Hypothalamus (tissue), 51 donors: ENCODE data around the gene ZNF771.
A peak's percentile ranks its signal among the peaks of the same experiment; 100 is the strongest.

Experiments used
- DNase-seq, 51 donors: peaks; one replicate each; lab custom pipeline; 2025; lab: John Stamatoyannopoulos, UW

Gene ZNF771

DNA sequence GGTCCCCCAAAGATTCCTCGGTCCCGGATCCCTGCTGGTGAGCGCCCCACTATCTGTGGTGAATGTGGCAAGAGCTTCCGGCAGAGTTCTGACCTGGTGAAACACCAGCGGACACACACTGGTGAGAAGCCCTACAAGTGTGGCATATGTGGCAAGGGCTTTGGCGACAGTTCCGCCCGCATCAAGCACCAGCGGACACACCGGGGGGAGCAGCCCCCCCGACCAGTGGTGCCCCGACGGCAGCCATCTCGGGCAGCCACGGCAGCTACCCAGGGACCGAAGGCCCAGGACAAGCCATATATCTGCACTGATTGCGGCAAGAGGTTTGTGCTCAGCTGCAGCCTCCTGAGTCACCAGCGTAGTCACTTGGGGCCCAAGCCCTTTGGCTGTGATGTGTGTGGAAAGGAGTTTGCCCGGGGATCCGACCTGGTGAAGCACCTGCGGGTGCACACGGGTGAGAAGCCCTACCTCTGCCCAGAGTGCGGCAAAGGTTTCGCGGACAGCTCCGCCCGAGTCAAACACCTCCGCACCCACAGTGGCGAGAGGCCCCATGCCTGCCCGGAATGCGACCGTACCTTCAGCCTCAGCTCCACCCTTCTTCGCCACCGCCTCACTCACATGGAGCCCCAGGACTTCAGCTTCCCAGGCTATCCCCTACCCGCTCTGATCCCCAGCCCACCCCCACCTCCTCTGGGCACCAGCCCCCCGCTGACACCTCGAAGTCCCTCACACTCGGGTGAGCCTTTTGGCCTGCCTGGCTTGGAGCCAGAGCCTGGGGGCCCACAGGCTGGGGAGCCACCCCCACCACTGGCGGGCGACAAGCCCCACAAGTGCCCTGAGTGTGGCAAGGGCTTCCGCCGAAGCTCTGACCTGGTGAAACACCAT, 9.4 kb upstream of the ZNF771 start:
- DNase-seq = no peak

DNA sequence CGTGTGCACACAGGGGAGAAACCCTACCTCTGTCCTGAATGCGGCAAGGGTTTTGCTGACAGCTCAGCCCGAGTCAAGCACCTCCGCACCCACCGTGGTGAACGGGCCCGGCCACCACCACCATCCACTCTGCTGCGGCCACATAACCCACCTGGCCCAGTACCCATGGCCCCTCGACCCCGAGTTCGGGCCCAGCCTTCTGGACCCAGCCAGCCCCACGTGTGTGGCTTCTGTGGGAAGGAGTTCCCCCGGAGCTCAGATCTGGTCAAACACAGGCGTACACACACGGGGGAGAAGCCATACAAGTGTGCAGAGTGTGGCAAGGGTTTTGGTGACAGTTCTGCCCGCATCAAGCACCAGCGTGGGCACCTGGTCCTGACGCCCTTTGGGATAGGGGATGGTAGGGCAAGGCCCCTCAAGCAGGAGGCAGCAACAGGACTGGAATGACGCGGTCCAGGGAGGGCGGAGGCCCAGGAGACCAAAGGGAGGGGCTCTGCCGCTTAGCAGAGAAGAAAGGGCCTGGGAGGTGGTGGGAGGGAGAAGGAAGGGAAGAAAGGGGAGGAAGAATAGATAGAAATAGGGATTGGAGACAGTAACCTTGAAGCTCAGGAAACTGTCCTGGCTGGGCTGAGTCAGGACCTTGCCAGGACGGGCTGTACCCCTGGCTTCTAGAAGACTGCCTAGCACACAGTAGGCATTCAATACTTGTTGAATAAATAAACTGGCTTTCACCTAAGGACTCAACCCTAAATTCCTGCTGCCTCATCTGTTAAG, 8.6 kb upstream of the ZNF771 start:
- DNase-seq = no peak

DNA sequence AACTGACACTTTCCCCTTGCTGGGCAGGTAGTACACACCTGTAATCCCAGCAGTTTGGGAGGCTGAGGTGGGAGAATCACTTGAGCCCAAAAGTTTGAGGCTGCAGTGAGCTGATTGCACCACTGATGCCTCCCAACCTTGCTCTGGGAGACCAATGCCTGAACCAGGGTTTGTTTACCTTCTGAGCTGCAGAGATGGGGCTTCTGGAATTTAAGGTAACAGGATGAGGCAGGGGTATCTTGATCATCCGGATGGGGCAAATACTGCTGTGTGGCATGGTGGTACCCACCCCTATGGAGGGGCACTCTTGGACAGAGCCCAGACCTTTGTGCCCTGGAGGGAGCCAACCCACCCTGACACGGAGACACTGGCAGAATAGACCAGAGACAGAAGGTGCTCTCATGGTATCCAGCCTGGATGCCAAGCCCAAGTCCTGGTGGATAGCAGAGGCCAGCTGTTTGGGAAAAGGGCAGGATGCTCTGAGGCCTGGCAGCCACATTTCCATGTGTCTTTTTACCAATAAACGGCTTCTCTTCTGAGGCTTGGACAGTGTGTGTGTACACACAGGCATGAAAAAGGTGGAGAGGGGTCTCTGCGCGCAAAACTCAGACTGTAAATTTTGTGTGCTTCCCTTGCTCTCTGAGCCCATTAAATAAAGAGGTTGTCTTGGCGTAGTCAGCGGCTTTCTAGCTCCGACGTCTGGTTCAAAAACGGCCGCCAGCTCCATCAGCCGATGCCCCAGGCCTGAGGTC, 7.8 kb upstream of the ZNF771 start:
- peak in 2 of 51 donors; percentile 40 to 60 for DNase-seq

DNA sequence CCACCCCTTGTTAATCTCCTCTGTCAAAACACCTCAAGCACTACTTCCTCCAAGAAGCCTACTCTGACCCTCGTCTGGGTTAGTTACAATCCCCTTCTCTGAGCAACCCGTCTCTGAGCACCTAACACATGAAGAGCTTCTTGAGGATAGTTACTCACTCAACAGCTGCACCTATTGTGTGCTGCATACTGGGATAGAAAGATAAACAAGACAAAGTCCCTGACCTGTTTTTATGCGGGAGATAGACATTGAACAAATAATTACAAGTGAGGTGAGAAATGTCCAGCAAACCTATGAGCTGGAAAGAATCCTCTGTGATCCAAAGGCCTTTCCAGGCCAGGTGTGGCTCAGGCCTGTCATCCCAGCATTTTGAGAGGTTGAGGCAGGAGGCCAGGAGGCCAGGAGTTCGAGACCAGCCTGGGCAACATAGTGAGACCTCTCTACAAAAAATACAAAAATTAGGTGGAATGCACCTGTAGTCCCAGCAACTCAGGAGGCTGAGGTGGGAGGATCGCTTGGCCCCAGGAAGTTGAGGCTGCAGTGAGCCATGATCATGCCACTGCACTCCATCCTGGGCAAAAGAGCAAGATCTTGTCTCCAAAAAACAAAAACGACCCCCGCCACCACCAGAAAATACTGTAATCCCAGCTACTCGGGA, 5.5 kb upstream of the ZNF771 start:
- DNase-seq = no peak

DNA sequence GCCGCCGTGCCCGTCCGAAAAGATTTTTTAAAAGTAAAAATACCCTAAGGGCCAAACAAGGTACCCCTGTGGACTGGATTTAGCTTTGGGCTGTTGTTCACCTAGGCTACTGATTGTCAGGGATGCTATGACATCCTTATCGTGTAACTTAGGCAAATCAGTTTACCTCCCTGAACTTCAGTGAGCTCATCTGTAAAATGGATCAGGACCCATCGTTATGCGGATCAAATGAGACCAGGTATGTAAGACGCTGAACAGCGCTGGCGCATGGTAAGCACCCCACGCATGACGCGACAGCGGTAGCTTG, 658 bp upstream of the ZNF771 start:
- no peak for DNase-seq

DNA sequence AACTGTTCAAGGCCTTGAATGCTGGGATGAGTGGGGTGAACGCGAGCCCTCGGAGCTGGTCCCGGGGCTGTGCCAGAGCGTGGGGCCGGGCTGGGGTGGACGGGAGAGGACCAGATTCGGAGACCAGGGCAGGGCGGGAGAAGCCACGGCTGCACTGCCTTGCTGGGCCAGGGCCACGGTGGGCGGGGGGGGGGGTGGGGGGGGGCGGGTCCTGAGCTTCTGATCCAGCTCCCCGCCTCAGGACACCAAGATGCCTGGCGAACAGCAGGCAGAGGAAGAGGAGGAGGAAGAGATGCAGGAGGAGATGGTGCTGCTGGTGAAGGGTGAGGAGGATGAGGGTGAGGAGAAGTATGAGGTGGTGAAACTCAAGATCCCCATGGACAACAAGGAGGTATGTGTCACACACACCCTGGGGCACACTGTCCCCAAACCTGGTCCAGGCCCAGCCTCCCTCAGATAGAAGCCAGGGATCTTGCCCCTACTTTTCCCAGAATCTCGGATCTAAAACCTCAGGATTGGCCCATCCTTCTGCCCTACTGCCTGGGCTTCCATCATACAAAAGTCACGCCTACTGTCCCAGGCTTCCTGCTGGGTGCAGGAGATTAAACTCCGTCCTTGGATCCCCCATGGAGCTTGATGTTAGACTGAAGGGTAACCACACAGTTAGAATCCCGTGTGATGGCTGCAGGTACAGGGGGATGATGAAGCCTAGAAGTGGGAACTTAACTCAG, 563 bp downstream of the ZNF771 start:
- DNase-seq = peak in 9 of 51 donors; percentile 16 to 67 (median 49)

DNA sequence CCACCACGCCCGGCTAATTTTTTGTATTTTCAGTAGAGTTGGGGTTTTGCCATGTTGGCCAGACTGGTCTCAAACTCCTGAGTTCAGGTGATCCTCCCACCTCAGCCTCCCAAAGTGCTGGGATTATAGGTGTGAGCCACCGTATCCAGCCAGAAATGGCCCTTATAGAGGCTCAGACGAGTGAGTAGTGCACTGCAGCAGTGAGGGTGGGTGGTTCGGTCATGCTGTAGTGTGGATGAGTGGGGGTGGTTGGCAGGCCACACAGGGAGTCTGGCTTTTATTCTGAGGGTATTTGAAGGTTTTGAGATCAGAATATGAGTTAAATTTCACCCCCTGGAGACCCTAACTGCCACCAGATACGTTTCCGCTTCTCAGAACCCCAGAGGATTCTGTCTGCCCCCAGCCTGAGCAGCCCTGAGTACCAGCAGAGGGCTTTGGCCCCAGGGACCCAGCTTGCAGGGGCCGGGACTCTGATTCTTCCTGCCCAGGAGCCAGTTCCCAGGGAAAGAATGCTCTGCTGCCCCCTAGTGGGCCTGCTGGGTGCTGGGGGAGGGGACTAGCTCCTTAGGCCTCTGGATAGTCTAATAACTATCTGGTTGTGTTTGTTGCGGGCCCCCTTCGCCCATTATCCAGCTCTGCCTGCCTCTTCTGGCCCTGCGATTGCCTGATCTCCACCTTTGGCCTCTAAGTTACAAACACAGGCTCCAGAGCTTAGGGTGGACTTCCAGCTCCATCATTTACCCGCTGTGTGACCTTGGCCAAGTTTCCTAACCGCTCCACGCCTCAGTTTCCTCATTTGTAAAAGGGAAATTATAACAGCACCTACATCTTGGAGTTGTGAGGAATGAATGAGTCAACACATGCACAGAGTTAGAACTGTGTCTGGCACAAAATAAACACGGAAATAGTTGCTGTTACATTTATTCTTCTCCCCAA, 2.0 kb downstream of the ZNF771 start:
- DNase-seq = peak; percentile 36 to 94 (median 77)

DNA sequence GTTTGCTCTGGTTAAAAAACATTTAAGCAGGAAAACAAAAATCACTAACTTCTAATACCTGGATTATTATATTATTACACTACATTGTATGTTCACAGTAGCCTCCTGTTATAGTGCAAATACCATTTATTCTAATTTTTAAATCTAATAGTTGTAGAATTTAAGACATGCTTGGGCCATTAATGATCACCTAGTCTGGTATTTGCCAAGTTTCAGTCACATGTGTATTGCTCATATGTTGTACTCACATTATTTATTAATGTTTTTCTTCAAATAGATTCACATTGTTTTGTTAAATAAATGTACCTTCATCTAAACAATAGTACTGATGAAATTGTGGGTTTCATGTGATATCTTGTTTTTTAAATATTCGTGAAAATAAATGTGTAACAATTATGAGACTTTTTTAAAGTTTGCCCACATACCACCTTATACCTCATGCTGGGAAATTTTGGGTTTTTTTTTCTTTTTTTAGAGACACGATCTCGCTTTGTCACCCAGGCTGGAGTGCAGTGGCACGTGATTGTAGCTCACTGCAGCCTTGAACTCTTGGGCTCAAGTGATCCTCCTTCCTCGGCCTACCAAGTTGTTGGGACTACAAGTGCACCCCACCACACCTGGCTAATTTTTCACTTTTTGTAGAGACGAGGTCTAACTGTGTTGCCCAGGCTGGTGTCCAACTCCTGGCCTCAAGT, 5.9 kb downstream of the ZNF771 start:
- DNase-seq = no peak

DNA sequence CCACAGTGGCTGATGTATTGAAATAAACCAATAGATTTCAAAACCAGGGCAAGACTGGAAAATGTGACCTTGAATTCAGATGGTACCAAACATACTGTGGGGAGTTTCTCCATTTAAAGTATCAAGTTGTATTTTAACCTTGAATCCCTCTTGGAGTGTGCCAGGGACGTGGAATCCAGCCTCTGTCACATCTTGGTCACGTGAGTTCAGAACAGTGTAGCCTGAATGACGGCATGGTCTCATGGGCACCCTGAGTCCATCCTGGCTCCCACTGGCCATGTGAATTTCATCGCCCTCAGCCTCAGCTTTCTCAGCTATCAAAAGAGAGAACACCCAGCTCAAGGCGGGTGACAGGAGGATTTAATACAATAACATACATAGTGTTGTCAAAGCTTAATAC, 6.8 kb downstream of the ZNF771 start:
- no peak for DNase-seq

DNA sequence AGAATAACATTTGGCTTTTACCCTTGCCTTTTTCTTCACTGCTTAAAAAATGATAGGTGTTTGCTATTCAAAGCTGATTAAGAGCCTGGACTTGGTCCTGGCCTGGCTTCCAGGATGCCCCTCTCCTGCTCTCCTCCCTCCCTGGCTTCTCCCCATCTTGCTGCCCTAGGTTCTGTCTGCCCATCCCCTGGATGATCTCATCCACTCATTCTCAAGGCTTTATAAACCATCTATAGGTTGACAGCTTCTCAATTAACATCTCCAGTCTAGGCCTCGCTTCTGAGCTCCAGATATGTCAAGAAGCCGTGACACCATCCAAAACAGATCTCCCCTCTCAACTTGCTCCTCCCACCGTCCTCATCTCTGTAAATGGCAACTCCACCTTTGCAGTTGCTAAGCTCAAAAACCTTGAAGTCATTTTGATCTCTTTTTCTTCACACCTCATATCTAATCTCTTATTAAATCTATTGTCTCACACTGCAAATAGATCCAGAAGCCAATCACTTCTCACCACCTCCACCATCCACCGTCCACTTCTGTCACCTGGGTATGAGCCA, 8.7 kb downstream of the ZNF771 start:
- DNase-seq = no peak

DNA sequence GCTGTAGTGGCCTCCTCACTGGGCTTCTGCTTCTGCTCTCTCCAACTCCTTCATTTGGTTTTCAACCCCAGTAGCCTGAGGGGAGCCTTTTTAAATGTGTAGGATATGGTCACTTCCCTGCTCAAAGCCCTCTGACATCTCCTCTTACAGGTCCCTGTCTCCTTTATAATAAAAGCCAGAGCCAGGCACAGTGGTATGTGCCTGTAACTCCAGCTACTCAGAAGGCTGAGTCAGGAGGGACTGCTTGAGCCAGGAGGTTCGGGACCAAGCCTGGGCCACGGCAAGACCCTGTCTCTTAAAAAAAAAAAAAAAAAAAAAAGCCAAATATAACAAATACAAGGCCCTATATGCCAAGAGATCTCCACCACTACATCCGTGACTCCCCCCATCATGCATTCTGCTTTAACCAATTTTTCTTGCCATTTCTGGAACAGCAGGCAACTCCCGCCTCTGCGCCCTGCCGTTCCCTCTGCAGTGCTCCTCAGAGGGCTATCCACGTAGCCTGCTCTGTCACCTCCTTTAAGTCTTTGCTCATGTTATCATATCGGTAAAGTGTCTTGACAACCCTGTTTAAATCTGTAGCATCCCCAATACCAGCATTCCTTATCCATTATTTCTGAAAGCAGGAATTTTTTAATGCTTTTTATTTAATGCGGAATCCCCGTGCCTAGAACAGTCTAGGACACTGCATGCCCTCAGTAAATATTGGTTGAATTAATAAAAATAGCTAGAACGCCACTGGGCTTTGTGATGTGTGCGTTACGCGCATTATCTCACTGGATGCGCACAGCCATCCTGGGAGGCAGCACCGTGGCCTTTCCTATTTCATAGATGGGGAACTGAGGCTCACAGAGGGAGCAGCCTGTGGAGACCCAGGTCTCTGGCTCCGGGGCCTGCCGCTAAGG, 9.5 kb downstream of the ZNF771 start:
- DNase-seq = peak in 2 of 51 donors; percentile 9 to 57

DNA sequence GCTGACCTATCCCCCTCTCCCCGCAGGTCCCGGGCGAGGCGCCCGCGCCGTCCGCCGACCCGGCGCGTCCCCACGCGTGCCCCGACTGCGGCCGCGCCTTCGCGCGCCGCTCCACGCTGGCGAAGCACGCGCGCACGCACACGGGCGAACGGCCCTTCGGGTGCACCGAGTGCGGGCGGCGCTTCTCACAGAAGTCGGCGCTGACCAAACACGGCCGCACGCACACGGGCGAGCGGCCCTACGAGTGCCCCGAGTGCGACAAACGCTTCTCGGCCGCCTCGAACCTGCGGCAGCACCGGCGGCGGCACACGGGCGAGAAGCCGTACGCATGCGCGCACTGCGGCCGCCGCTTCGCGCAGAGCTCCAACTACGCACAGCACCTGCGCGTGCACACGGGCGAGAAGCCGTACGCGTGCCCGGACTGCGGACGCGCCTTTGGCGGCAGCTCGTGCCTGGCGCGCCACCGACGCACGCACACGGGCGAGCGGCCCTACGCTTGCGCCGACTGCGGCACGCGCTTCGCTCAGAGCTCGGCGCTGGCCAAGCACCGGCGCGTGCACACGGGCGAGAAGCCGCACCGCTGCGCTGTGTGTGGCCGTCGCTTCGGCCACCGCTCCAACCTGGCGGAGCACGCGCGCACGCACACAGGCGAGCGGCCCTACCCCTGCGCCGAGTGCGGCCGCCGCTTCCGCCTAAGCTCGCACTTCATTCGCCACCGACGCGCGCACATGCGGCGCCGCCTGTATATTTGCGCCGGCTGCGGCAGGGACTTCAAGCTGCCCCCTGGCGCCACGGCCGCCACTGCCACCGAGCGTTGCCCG, 10.3 kb downstream of the ZNF771 start:
- peak in 45 of 51 donors; percentile 10 to 82 (median 53) for DNase-seq

DNA sequence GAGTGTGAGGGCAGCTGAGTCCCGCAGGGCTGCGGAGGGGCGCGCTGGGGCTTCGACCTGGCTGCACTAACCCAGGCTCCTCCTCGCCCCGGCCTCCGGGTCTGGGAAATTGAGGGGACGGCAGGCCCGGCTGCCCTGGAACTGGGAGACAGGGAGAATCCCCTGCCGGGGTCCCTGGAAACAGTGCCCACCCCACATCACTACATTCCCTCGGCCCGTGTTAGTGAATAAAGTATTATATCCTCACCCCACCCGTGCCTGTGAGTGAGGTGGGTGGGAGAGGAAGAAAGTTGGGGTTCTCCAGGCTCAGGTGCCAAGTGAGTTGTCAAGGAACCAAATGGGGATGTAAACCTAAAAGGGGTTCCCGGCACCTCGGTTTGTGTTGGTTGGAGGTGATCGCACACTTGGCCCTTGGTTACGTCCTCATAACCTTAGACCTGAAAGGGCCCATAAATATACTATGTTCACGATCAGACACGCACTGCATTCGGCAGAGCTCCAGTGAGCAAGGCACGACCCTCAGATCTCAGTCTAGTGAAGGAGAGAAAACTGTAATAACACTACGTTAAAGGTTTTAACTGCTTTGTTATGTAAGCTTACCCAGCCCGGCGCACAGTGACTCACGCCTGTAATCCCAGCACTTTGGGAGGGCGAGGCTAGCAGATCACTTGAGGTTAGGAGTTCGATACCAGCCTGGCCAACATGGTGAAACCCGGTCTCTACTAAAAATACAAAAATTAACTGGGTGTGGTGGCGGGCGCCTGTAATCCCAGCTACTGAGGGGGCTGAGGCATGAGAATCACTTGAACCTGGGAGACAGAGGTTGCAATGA, 11.2 kb downstream of the ZNF771 start:
- DNase-seq = peak in 2 of 51 donors; percentile 7 to 35

DNA sequence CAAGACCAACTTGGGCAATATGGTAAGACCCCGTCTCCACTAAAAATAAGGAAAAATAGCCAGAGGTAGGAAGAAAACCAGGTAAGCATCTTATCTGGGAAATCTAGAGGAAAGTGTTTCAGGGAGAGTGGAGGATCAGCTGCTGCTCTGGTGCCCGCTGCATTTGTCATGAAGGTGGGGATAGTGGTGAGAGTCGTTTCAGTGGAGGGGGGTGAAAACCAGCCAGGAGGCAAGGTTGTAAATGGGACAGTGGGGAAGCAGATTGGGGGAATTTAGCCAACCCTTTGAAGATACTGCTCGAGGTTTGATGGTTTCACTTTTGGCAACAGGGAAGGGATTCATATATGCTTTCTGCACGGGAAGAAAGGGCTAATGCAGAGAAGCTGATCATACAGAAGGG, 13.6 kb downstream of the ZNF771 start:
- DNase-seq = no peak

DNA sequence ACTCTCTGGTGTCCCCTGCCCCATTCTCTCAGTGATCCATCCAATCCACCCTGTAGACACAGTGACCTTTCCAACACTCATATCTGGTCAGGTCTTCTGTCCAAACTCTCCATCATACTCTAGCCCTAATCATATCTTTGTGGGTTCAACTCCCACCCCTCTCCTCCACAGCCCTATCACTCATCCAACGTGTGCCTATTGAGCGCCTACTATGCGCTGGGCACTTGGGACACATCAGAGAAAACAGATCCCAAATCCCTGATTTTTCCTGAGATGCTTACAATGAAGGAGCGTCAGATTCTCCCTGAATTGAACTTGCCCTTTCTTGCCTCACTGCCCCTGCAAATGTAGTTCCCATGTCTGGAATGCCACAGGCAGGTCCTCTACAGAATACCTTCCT, 20.6 kb downstream of the ZNF771 start:
- no peak for DNase-seq
